Type B pancreatic cell (in vitro differentiated cells): ENCODE data around the gene SLC29A3. TPM values are rescaled to one million over a fixed set of nuclear protein-coding genes. Genes with fewer than 3 reads are reported as not detected.

Source experiments
- DNase-seq: peaks from one replicate; pipeline ENCODE4 v3.0.0; 2021; ENCODE audit warnings: mixed read lengths; ENCODE audit not compliant: unreplicated experiment; ENCODE audit errors: extremely low spot score
- H3K27ac Mint-ChIP-seq: 2 replicates; pipeline ENCODE4 v1.8.0; 2021; ENCODE audit warnings: mild to moderate bottlenecking, mixed read lengths
- H3K27me3 Mint-ChIP-seq: 2 replicates; pipeline ENCODE4 v1.8.0; 2021; ENCODE audit warnings: mixed read lengths
- H3K36me3 Mint-ChIP-seq: 2 replicates; pipeline ENCODE4 v1.8.0; 2021; ENCODE audit warnings: mixed read lengths
- H3K4me1 Mint-ChIP-seq: one replicate; pipeline ENCODE4 v1.8.0; 2021; ENCODE audit warnings: mixed read lengths; ENCODE audit not compliant: unreplicated experiment
- H3K4me3 Mint-ChIP-seq: 2 replicates; pipeline ENCODE4 v1.8.0; 2021; ENCODE audit warnings: mild to moderate bottlenecking, mixed read lengths
- H3K9me3 Mint-ChIP-seq: 2 replicates; pipeline ENCODE4 v1.8.0; 2021; ENCODE audit warnings: mixed read lengths
- CTCF ChIP-seq: fragments of 200-600 bp; sonication (generic); conservative IDR thresholded peaks from 2 replicates; pipeline ENCODE4 v1.5.0; 2021; ENCODE audit warnings: antibody characterized with exemption, mild to moderate bottlenecking
- total RNA-seq: library from RNA; stranded (reverse); gene quantifications from 2 replicates; pipeline ENCODE4 v1.2.1, GENCODE V29; 2021; ENCODE audit warnings: low replicate concordance

Gene SLC29A3
- total RNA-seq, 1 donor from 2014 or later = 8.8 TPM

DNA sequence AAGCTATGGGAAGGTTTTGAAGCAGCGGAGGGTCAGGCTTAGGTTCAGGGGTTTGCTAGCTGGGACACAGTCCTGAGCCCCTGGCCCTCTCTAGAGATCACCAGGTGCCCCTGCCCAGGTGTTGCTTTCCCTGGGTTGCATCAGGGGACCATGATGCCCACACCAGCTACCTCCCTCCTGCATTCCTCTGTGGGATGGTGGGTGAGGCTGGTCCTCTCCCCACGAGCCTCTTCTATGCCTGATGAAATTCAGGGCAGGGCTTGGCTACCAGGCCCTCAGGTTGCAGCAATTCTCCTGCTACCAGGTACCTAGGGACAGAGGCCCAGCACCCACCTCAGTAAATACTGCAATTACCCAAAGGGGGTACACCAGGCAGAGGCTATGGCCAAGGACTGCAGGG lies 10.8 kb upstream of the SLC29A3 start:
- Mint-ChIP-seq H3K27ac (peak overlapping the region; percentile 79), H3K36me3 (no peaks in the 10 kb centered on the region), H3K4me1 (peaks cover 19% of the 10 kb centered on the region), H3K9me3 (no peaks in the 10 kb centered on the region), H3K4me3 (no peak overlapping the region), H3K27me3 (peaks cover 6% of the 10 kb centered on the region)
- no peak for TF ChIP-seq CTCF
- no peak for DNase-seq

DNA sequence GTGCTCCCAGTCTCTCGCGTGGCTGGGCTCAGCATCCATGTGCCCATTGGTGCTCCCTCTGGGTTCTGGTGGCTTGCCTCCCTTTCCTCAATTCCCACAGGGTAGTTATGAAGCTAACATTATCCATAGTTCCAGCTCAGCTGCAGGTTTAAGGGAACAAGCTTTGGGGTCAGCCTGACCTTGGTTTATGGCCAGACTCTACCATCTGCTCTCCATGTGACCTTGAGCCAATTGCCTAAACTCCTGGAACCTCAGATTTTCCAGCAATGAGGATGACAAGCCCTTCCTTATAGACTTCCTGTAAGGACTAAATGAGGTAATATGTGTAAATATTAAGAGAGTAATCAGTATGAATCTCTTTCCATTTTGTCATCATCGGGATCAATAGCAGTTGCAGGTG lies 10.1 kb upstream of the SLC29A3 start:
- H3K27ac Mint-ChIP-seq = no peak overlapping the region
- no peak for DNase-seq
- no peak overlapping the region for H3K4me3 Mint-ChIP-seq
- H3K27me3 Mint-ChIP-seq = peaks cover 6% of the 10 kb centered on the region
- H3K9me3 Mint-ChIP-seq = no peaks in the 10 kb centered on the region
- H3K36me3 Mint-ChIP-seq = no peaks in the 10 kb centered on the region
- H3K4me1 Mint-ChIP-seq = peaks cover 25% of the 10 kb centered on the region
- no peak for TF ChIP-seq CTCF

DNA sequence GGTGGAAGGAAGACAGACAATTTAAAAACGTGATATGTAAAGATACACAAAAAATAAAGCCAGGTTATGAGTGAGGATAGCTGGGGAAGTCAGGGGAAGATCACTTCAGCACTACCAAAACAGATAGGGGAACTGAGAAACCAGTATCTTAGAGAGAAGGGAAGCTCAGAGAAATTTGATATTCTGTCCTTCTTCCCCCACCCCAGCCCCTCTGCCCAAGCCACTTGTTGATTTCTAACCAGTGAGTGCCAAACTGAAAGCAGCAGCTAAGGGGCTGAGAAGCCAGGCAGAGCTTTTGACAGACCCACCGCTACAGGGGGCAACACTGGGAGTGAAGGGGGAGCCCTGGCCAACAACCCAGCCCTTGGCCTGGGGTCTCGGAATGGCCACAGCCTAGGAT lies 9.1 kb upstream of the SLC29A3 start:
- no peaks in the 10 kb centered on the region for H3K36me3 Mint-ChIP-seq
- H3K4me1 Mint-ChIP-seq = peaks cover 25% of the 10 kb centered on the region
- no peak overlapping the region for H3K27ac Mint-ChIP-seq
- no peak for DNase-seq
- H3K27me3 Mint-ChIP-seq = peaks cover 6% of the 10 kb centered on the region
- H3K4me3 Mint-ChIP-seq = no peak overlapping the region
- no peak for TF ChIP-seq CTCF
- no peaks in the 10 kb centered on the region for H3K9me3 Mint-ChIP-seq

DNA sequence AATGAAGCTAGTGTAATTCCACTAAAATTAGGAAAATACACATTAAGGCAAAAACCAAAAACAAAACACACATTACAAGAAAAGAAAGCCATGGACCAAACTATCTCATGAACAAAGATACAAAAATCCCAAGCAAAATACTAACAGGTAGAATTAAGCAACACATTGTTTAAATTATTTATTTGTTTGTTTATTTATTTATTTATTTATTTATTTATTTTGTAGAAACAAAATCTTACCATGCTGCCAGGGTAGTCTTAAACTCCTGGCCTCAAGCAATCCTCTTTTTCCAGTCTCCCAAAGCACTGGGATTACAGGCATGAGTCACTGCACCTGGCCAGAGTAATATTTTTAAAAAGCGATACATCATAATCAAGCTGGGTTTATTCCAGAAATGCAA lies 6.8 kb upstream of the SLC29A3 start:
- no peaks in the 10 kb centered on the region for H3K9me3 Mint-ChIP-seq
- DNase-seq = no peak
- no peak overlapping the region for H3K4me3 Mint-ChIP-seq
- no peak for TF ChIP-seq CTCF
- H3K27me3 Mint-ChIP-seq = peaks cover 10% of the 10 kb centered on the region
- peaks cover 35% of the 10 kb centered on the region for H3K4me1 Mint-ChIP-seq
- H3K36me3 Mint-ChIP-seq = no peaks in the 10 kb centered on the region
- no peak overlapping the region for H3K27ac Mint-ChIP-seq

- H3K4me1 Mint-ChIP-seq = peaks cover 35% of the 10 kb centered on the region
- no peak overlapping the region for H3K4me3 Mint-ChIP-seq
- no peaks in the 10 kb centered on the region for H3K9me3 Mint-ChIP-seq
- TF ChIP-seq CTCF = no peak
- H3K36me3 Mint-ChIP-seq = no peaks in the 10 kb centered on the region
- peaks cover 10% of the 10 kb centered on the region for H3K27me3 Mint-ChIP-seq
- no peak overlapping the region for H3K27ac Mint-ChIP-seq
- DNase-seq = no peak
Measured at GRCh38 chr10:71312811-71313789, 6.0 kb upstream of the SLC29A3 start.
